Measurements from ENCODE around the gene C1QTNF8.

DNA sequence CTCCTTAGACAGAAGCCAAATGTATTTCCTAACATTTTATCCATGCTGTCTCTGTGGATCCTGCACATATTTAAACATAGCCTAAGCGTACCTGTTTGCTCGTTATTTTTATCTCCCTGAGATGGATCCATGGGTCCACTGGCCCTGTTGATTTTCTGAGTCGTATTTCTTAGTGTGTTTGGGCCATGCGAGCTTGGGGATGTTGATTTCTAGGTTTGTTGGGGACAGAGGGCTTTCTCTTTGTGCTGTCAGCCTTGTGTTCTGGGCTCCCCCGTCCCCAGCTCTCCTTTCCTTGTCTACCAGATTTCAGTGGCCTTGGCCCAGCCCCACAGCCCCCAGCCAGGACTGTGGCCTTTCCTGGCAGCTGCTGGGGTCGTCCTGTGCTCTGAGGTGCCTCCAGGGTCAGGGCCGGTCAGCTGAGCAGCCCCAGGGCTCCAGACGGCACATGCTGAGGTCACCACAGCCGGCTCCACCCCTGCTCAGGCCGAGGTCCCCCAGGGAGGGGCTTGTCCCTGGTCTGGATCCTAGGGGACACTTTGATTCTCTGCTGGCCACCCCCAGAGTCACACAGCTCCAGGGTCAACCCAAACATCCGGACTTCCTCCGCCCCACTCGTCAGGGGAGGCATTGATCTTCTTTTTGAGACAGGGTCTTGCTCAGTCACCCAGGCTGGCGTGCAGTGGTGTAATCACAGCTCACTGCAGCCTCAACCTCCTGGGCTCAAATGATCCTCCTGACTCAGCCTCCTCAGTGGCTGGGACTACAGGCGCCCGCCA, 19.1 kb downstream of the C1QTNF8 start:
- TF ChIP-seq, protein P1, sequence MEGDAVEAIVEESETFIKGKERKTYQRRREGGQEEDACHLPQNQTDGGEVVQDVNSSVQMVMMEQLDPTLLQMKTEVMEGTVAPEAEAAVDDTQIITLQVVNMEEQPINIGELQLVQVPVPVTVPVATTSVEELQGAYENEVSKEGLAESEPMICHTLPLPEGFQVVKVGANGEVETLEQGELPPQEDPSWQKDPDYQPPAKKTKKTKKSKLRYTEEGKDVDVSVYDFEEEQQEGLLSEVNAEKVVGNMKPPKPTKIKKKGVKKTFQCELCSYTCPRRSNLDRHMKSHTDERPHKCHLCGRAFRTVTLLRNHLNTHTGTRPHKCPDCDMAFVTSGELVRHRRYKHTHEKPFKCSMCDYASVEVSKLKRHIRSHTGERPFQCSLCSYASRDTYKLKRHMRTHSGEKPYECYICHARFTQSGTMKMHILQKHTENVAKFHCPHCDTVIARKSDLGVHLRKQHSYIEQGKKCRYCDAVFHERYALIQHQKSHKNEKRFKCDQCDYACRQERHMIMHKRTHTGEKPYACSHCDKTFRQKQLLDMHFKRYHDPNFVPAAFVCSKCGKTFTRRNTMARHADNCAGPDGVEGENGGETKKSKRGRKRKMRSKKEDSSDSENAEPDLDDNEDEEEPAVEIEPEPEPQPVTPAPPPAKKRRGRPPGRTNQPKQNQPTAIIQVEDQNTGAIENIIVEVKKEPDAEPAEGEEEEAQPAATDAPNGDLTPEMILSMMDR (conservative IDR thresholded peaks at IDR 0.05), result no peak
- TF ChIP-seq EZH2 (IDR thresholded peaks at IDR 0.05; ENCODE audit: low read depth), result no peak

All from PC-9 (cell line).